OCI-M2 (cell line): ENCODE data around the gene SUPT3H.

Experiments used
- DNase-seq: peaks from one replicate; lab custom pipeline; 2025; ENCODE audit not compliant: unreplicated experiment; lab: John Stamatoyannopoulos, UW

Gene SUPT3H

GRCh38 chr6:45394586-45395095, 16.9 kb upstream of the SUPT3H start:
- no peak for DNase-seq

- DNase-seq: no peak
Observed at GRCh38 chr6:45388328-45388727, 10.6 kb upstream of the SUPT3H start.

- no peak for DNase-seq
Observed at GRCh38 chr6:45387236-45387635, 9.5 kb upstream of the SUPT3H start.

GRCh38 chr6:45386501-45386900, 8.8 kb upstream of the SUPT3H start:
- DNase-seq: no peak

- no peak for DNase-seq
Observed at GRCh38 chr6:45382391-45382790, 4.7 kb upstream of the SUPT3H start.

- DNase-seq: no peak
Observed at GRCh38 chr6:45378334-45378926, 696 bp upstream of the SUPT3H start.

GRCh38 chr6:45377043-45377553, 636 bp downstream of the SUPT3H start:
- no peak for DNase-seq

GRCh38 chr6:45376310-45377042, 1.3 kb downstream of the SUPT3H start:
- DNase-seq: no peak

GRCh38 chr6:45375449-45375848, 2.3 kb downstream of the SUPT3H start:
- no peak for DNase-seq

GRCh38 chr6:45371924-45372573, 5.7 kb downstream of the SUPT3H start:
- no peak for DNase-seq

- DNase-seq: no peak
Observed at GRCh38 chr6:45369870-45370269, 7.9 kb downstream of the SUPT3H start.

GRCh38 chr6:45367999-45368398, 9.7 kb downstream of the SUPT3H start:
- DNase-seq: no peak

- DNase-seq: no peak
Observed at GRCh38 chr6:45366534-45366933, 11.2 kb downstream of the SUPT3H start.

GRCh38 chr6:45365036-45365435, 12.7 kb downstream of the SUPT3H start:
- no peak for DNase-seq

GRCh38 chr6:45364466-45364865, 13.3 kb downstream of the SUPT3H start:
- no peak for DNase-seq

GRCh38 chr6:45353654-45354053, 24.1 kb downstream of the SUPT3H start:
- DNase-seq: no peak

- no peak for DNase-seq
Observed at GRCh38 chr6:45351667-45352066, 26.1 kb downstream of the SUPT3H start.

- no peak for DNase-seq
Observed at GRCh38 chr6:45351076-45351475, 26.7 kb downstream of the SUPT3H start.

- DNase-seq: no peak
Observed at GRCh38 chr6:45350186-45350710, 27.5 kb downstream of the SUPT3H start.

GRCh38 chr6:45344900-45345299, 32.8 kb downstream of the SUPT3H start:
- no peak for DNase-seq

- no peak for DNase-seq
Observed at GRCh38 chr6:45328523-45328922, 49.2 kb downstream of the SUPT3H start.
